ENCODE measurements around the gene SECISBP2L.

SECISBP2L gene

DNA sequence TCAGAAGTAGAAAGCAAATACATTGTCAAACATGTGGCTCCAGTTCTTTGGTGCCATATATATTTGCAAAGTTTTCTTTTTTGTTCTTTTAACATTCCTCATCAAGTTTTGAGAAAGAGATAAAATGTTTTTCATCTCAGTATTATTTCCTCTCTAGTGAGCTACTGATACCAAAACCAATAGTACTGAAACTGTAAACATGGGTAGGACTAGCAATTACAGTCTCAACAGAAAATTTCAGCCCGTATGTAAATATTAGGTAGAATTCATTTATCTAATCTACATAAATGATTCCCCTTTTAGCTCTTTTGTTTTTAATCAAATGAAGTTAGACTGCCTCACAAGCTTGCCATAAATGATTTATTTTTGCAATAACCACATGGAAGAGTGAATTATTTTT lies 21.4 kb downstream of the SECISBP2L start:
- TF ChIP-seq, protein P1, sequence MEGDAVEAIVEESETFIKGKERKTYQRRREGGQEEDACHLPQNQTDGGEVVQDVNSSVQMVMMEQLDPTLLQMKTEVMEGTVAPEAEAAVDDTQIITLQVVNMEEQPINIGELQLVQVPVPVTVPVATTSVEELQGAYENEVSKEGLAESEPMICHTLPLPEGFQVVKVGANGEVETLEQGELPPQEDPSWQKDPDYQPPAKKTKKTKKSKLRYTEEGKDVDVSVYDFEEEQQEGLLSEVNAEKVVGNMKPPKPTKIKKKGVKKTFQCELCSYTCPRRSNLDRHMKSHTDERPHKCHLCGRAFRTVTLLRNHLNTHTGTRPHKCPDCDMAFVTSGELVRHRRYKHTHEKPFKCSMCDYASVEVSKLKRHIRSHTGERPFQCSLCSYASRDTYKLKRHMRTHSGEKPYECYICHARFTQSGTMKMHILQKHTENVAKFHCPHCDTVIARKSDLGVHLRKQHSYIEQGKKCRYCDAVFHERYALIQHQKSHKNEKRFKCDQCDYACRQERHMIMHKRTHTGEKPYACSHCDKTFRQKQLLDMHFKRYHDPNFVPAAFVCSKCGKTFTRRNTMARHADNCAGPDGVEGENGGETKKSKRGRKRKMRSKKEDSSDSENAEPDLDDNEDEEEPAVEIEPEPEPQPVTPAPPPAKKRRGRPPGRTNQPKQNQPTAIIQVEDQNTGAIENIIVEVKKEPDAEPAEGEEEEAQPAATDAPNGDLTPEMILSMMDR (IDR thresholded peaks at IDR 0.05; ENCODE audit: insufficient read depth, low read length, poor library complexity, severe bottlenecking), result no peak
- H3K36me3 ChIP-seq (ENCODE audit: control insufficient read depth, insufficient read depth, low read length), result no peaks in the 10 kb centered on the region; the same call in 1 of the 2 replicates
- no peak for DNase-seq (ENCODE audit: extremely low read depth, insufficient read length)
- H3K4me3 ChIP-seq (replicated peaks; ENCODE audit: low read depth, low read length), result no peak overlapping the region
- no peaks in the 10 kb centered on the region for H3K27me3 ChIP-seq (replicated peaks; ENCODE audit: control insufficient read depth, insufficient read depth, low read length)

DNA sequence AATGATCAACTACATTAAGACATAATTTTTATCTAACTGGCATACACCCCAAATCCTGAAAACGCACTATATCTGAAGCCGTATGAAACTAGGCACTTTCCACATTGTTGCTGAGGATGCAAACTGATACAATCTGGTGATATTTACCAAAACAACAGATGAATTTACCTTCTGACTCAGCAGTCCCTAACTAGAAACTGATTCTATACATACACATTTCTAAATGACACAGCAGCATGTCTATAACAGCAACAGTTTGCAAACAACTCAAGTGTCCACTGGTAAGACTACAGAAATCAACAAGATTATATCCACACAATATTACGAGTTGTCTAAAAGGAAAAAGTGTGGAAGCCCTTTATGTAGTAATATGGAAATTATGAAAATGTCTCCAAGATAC lies 22.9 kb downstream of the SECISBP2L start:
- H3K36me3 ChIP-seq (ENCODE audit: control insufficient read depth, insufficient read depth, low read length), result no peaks in the 10 kb centered on the region; the same call in 1 of the 2 replicates
- H3K27me3 ChIP-seq (replicated peaks; ENCODE audit: control insufficient read depth, insufficient read depth, low read length), result no peaks in the 10 kb centered on the region
- TF ChIP-seq, protein P1 (IDR thresholded peaks at IDR 0.05; ENCODE audit: insufficient read depth, low read length, poor library complexity, severe bottlenecking), result no peak
- no peak overlapping the region for H3K4me3 ChIP-seq (replicated peaks; ENCODE audit: low read depth, low read length)
- DNase-seq (ENCODE audit: extremely low read depth, insufficient read length), result no peak

DNA sequence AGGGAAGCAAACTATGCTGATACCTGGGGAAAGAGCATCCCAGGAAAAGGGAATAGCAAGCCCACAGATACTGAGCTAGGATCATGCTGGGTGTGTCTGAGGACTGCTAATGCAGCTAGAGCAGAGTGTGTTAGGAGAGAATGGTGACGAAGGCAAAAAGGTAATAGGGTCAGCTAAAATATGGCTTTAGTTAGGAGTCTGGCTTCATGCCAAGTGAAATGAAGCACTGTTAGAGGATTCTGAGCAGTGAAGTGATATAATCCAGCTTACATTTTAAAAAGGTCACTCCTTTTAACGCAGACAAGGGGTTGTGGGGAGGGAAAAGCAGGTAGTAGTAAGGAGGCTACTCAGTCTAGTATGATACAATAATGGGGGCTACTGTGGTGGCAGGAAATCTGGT lies 30.4 kb downstream of the SECISBP2L start:
- Histone ChIP-seq H3K27me3 (replicated peaks; ENCODE audit: control insufficient read depth, insufficient read depth, low read length) (no peaks in the 10 kb centered on the region), H3K4me3 (replicated peaks; ENCODE audit: low read depth, low read length) (no peak overlapping the region), H3K36me3 (ENCODE audit: control insufficient read depth, insufficient read depth, low read length) (peaks cover 2% of the 10 kb centered on the region)
- DNase-seq (ENCODE audit: extremely low read depth, insufficient read length), result no peak
- TF ChIP-seq, protein P1 (IDR thresholded peaks at IDR 0.05; ENCODE audit: insufficient read depth, low read length, poor library complexity, severe bottlenecking), result no peak

DNA sequence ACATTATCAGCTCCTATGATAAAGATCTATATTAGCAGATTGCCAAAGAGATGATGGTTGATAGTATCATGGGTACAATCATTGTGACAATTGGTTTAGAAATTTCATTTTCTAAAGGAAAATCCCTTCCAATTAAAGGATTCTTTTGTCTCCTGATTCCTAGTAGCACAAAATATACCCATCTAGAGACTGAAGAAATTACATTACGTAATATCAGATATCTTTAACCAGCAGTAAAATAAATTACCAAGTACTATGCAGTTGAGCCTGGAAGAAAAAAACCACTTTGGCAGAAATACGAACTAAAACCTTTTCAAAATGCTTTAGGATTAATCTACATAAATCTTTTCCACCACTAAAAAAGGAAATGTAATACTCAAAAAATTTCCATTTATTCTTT lies 46.9 kb downstream of the SECISBP2L start:
- TF ChIP-seq, protein P1 (IDR thresholded peaks at IDR 0.05; ENCODE audit: insufficient read depth, low read length, poor library complexity, severe bottlenecking), result no peak
- Histone ChIP-seq H3K27me3 (replicated peaks; ENCODE audit: control insufficient read depth, insufficient read depth, low read length) (no peaks in the 10 kb centered on the region), H3K36me3 (ENCODE audit: control insufficient read depth, insufficient read depth, low read length) (no peaks in the 10 kb centered on the region; the same call in none of the 2 replicates), H3K4me3 (replicated peaks; ENCODE audit: low read depth, low read length) (no peak overlapping the region)
- DNase-seq (ENCODE audit: extremely low read depth, insufficient read length), result no peak

DNA sequence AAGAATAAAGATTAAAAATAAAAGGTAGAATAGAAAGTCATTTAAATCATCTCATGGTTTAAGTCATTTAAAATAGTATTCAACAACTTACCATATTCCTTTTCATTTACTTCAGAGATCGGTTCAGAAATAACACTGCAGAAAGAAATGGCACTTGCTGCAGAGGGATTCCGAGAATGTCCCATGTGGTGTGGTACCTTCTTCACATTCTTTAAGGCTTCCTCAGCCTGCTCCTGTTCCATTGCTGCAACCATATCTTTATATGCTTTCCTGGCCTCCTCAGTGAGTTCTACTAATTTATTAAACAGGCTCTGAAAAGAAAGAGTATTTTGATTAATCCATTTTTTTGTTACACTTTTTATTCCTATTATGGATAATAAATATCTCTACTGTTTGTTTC lies 50.0 kb downstream of the SECISBP2L start:
- TF ChIP-seq, protein P1 (IDR thresholded peaks at IDR 0.05; ENCODE audit: insufficient read depth, low read length, poor library complexity, severe bottlenecking), result no peak
- Histone ChIP-seq H3K27me3 (replicated peaks; ENCODE audit: control insufficient read depth, insufficient read depth, low read length) (no peaks in the 10 kb centered on the region), H3K4me3 (replicated peaks; ENCODE audit: low read depth, low read length) (no peak overlapping the region), H3K36me3 (ENCODE audit: control insufficient read depth, insufficient read depth, low read length) (peaks cover 5% of the 10 kb centered on the region)
- DNase-seq (ENCODE audit: extremely low read depth, insufficient read length), result no peak

DNA sequence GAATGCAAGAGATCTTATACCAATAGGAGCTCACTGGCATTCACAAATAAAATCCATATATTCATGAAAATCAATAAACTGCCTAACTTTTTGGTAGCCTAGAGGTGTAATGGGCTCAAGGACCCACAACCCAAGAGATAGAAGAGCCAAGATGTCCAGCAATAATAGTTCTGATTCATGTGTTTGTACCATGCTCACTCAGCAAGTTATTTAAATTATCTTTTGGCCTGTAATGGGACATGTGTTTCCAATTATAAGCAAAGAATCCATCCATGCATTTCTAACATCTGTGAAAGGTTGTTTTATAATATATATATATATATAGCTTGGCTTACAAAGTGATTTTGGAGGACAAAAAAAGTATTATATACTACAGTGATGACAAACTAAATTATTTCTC lies 52.9 kb downstream of the SECISBP2L start:
- Histone ChIP-seq H3K27me3 (replicated peaks; ENCODE audit: control insufficient read depth, insufficient read depth, low read length) (no peaks in the 10 kb centered on the region), H3K4me3 (replicated peaks; ENCODE audit: low read depth, low read length) (no peak overlapping the region), H3K36me3 (ENCODE audit: control insufficient read depth, insufficient read depth, low read length) (peaks cover 5% of the 10 kb centered on the region)
- no peak for DNase-seq (ENCODE audit: extremely low read depth, insufficient read length)
- TF ChIP-seq, protein P1 (IDR thresholded peaks at IDR 0.05; ENCODE audit: insufficient read depth, low read length, poor library complexity, severe bottlenecking), result no peak

Measured in GM06990 (cell line).